ENCODE data around the gene GTF2IRD1. TPM values are rescaled to one million over a fixed set of nuclear protein-coding genes. Genes with fewer than 3 reads are reported as not detected.
"Not testable (repeated sequence)": the region's sequence is repeated elsewhere in the genome, so short reads cannot be mapped to it uniquely, and the experiment has no call there.

GTF2IRD1 gene
- total RNA-seq, 2 donors from 2014 or later: 18.3 to 29.5 TPM

GRCh38 chr7:74485611-74486010 is 31.9 kb downstream of the GTF2IRD1 start:
- Histone ChIP-seq H3K27ac (no peak overlapping the region), H3K36me3 (no peaks in the 10 kb centered on the region), H3K4me3 (no peak overlapping the region), H3K9me3 (no peaks in the 10 kb centered on the region), H3K4me1 (no peaks in the 10 kb centered on the region), H3K9ac (ENCODE audit: low read depth in 2 of 2, low read length in 2 of 2) (no peak overlapping the region), H3K27me3 (no peaks in the 10 kb centered on the region)
- intact Hi-C loops (cut with DNase I): no loop called here
- no peak for TF ChIP-seq CTCF (IDR thresholded peaks at IDR 0.05)
- no peak for DNase-seq

- H3K4me3 ChIP-seq; H3K36me3 ChIP-seq; H3K27me3 ChIP-seq; H3K9ac ChIP-seq (ENCODE audit: low read depth in 2 of 2, low read length in 2 of 2); H3K4me1 ChIP-seq; H3K9me3 ChIP-seq; DNase-seq; intact Hi-C loops (cut with DNase I); H3K27ac ChIP-seq: not testable (repeated sequence)
Observed at GRCh38 chr7:74488518-74489030, 34.9 kb downstream of the GTF2IRD1 start.

GRCh38 chr7:74489997-74490945 is 36.6 kb downstream of the GTF2IRD1 start:
- no peaks in the 10 kb centered on the region for H3K4me1 ChIP-seq
- DNase-seq: no peak
- no peaks in the 10 kb centered on the region for H3K36me3 ChIP-seq
- no peak overlapping the region for H3K4me3 ChIP-seq
- intact Hi-C loops (cut with DNase I): no loop called here
- TF ChIP-seq CTCF (IDR thresholded peaks at IDR 0.05): no peak
- H3K9ac ChIP-seq (ENCODE audit: low read depth in 2 of 2, low read length in 2 of 2): no peak overlapping the region
- no peaks in the 10 kb centered on the region for H3K27me3 ChIP-seq
- no peak overlapping the region for H3K27ac ChIP-seq
- no peaks in the 10 kb centered on the region for H3K9me3 ChIP-seq

GRCh38 chr7:74491490-74491889 is 37.8 kb downstream of the GTF2IRD1 start:
- H3K27me3 ChIP-seq; H3K36me3 ChIP-seq; H3K9me3 ChIP-seq; intact Hi-C loops (cut with DNase I); H3K4me3 ChIP-seq; H3K9ac ChIP-seq (ENCODE audit: low read depth in 2 of 2, low read length in 2 of 2); DNase-seq; H3K4me1 ChIP-seq; H3K27ac ChIP-seq: not testable (repeated sequence)

GRCh38 chr7:74493295-74493694 is 39.6 kb downstream of the GTF2IRD1 start:
- DNase-seq: no peak
- Histone ChIP-seq H3K9me3 (no peaks in the 10 kb centered on the region), H3K4me3 (no peak overlapping the region), H3K36me3 (no peaks in the 10 kb centered on the region), H3K4me1 (no peaks in the 10 kb centered on the region), H3K27me3 (no peaks in the 10 kb centered on the region), H3K27ac (no peak overlapping the region), H3K9ac (ENCODE audit: low read depth in 2 of 2, low read length in 2 of 2) (no peak overlapping the region)
- TF ChIP-seq CTCF (IDR thresholded peaks at IDR 0.05): no peak
- intact Hi-C loops (cut with DNase I): no loop called here

- H3K27ac ChIP-seq: no peak overlapping the region
- intact Hi-C loops (cut with DNase I): no loop called here
- no peak overlapping the region for H3K9ac ChIP-seq (ENCODE audit: low read depth in 2 of 2, low read length in 2 of 2)
- no peak for DNase-seq
- no peaks in the 10 kb centered on the region for H3K4me1 ChIP-seq
- no peak overlapping the region for H3K4me3 ChIP-seq
- H3K9me3 ChIP-seq: no peaks in the 10 kb centered on the region
- no peaks in the 10 kb centered on the region for H3K36me3 ChIP-seq
- TF ChIP-seq CTCF (IDR thresholded peaks at IDR 0.05): no peak
- no peaks in the 10 kb centered on the region for H3K27me3 ChIP-seq
Observed at GRCh38 chr7:74494076-74494548, 40.4 kb downstream of the GTF2IRD1 start.
